RPMI7951 (cell line): ENCODE data around the gene ABCC1. TPM values are rescaled to one million over a fixed set of nuclear protein-coding genes. Genes with fewer than 3 reads are reported as not detected.
"Not testable (repeated sequence)": the region's sequence is repeated elsewhere in the genome, so short reads cannot be mapped to it uniquely, and the experiment has no call there.

Source experiments
- DNase-seq: peaks from one replicate; pipeline ENCODE4 v3.0.0-alpha.2; 2012; ENCODE audit warnings: low read depth
- total RNA-seq: library from RNA; depleted of rRNA; stranded (reverse); fragments of >200 nt; shearing (Covaris generic); gene quantifications from 2 replicates; pipeline ENCODE4 v1.2.3, GENCODE V29; 2014

ABCC1 gene
- total RNA-seq, 1 experiment from 2014 or later = 6.4 TPM

DNA sequence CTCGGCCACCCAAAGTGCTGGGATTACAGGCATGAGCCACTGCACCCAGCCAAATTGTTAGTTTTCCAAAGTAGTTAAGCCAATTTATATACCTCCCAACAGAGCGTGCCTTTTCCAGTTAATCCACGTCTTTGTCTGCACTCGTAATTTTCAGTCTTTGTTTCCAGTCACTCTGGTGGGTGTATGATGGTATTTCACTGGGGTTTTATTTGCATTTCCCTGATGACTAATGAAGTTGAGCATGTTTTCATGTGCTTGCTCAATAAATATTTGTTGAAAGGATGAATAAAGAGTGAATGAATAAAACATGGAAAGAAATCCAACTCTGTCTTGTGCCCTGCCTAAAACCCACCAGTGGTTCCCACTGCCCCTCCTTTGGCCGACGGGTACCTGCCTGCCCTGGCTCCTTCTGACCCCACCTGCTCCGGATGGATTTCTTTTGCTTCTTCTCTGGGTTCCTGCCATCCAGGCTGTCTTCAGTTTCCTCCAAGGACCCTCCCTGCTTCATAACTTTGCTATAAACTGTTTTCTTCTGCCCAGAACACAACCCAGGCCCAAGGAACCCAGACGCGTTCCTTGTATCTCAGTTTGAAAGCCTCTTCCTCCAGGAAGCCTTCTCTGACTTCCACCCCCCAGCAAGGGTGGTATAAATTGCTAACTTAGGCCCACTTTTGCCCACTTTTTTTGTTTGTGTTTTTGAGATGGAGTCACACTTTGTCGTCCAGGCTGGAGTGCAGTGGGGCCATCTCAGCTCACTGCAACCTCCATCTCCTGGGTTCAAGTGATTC, 3.0 kb upstream of the ABCC1 start:
- DNase-seq = peak; percentile 25

DNA sequence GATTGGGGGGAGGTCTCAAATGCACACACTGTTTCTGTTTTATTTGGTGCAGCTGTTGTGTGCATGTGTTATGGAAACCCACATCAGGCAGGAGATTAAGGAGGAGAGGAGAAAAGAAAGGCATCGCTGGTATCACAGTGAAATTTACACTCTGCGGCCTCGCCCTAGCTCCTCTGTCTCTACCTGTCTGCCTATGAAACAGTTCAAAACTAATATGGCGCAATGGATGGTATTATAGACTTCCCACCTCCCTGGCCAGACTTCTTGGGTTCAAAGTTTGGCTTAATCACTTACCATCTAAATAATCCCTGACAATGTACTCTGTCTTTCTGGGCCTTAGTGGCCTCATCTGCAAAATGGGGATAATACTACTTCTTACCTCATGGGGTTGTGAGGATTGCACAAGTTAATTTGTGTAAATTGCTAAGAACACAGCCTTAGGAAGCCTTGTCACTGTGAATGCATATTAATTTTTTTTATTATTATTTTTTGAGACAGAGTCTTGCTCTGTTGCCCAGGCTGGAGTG, 1.4 kb upstream of the ABCC1 start:
- no peak for DNase-seq

DNA sequence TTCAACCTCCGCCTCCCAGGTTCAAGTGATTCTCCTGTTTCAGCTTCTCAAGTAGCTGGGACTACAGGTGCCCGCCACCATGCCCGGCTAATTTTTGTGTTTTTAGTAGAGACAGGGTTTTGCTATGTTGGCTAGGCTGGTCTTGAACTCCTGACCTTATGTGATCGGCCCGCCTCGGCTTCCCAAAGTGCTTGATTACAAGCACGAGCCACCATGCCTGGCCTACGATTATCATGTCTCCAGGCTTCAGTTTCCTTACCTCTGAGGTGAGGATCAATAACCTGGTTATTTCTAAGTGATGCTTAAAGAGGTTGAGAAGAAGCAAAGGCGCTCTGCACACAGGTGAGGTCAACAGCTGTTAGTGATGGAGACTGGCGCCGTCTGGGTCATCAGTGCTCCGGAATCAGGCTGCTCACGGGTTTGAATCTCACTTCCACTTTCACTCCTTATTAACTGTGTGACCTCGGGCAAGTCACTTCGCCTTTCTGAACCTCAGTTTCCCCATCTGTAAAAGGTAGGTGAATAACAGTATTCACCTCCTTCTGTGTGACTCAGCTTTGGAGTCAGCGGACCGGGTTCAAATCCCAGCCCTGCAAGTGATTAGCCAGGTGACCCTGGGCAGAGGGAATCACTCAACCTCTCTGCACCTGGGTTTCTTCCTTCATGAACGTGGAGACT, 745 bp upstream of the ABCC1 start:
- no peak for DNase-seq

DNA sequence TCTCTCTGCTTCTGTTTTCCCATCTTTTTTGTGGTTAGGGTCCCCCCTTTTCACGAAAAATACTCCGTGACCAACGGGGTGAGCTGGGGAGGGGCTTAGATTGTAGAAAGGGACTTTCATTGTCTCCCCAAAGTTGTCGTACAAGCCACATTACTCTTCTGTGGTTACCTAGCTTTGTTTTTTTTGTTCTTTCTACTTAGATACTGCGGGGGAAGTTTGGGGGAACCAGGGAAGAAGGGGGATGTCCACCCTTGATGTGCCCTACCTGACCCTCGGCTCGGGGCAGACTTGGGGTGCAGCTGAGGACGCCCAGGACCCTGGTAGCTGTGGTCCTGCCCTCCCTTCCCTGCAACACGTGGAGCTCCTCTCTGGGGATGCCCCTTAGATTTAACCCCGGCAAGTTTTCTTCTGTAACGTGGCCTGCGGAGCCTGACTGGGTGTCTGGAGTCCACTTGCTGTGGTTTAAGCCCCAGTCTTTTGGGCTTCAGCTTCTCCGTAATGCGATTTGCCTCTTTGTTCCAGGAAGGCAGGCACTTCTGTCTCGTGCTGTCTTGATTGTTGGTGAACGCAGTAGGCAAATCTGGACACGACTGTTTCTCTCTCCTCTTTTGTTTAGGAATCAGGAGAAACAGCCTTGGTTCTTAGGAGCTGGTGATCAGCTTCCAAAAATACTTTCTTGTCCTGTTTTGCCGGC, 892 bp downstream of the ABCC1 start:
- peak; percentile 42 for DNase-seq

DNA sequence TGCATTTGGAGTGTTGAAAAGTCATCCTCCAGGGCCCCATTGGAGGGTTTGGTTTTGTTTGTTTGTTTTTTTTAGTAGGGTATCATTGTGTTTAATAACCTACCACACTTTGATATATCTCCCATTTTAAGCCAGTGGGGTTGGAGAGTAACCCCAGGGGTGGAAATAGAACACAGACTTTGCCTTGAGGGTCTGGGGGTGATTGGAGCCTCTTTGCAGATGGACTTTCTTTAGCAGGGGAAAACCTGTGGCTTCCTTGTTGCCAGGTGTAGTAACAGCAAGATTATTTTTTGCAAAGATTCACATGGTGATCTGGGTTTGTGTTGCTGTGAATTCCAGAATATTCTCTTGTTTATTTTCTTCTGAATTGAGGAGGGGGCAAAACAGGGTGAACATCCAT, 1.5 kb downstream of the ABCC1 start:
- no peak for DNase-seq

DNA sequence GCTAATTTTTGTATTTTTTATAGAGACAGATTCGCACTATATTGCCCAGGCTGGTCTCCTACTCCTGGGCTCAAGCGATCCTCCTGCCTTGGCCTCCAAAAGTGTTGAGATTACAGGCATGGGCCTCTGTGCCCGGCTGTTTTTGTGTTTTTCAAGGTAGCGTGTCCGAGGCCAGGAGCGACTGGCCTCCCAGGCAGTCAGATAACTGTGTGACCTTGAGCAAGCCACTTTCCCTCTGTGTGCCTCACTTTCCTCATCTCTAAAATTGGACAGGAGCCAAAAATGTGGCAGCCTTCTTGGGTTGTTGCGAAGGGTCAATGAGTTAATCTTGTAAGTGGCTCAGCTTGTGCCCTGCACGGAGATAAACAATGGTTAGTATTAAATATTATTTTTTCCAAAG, 2.4 kb downstream of the ABCC1 start:
- DNase-seq = no peak

DNA sequence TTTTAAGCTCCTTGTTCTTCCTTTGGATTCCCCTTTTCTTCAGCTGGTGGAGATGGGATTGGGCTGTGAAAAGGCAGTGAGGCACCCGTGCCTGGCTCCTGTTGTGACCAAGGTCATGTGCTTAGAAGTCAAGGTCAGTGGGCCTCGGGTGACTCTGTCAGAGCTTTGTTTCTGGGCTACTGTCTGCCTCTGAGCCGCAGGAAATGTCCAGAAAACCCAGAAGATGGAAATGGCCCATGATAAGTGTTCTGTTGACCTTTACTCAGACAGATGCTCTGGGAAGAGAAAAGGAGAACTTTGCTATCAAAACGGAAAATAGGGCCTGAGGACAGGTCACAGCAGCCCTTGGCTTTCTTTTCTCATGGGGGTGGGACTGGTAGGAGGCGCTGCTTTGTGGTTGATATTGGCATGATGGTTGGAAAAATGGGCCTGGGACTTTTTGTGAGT, 2.9 kb downstream of the ABCC1 start:
- no peak for DNase-seq

DNA sequence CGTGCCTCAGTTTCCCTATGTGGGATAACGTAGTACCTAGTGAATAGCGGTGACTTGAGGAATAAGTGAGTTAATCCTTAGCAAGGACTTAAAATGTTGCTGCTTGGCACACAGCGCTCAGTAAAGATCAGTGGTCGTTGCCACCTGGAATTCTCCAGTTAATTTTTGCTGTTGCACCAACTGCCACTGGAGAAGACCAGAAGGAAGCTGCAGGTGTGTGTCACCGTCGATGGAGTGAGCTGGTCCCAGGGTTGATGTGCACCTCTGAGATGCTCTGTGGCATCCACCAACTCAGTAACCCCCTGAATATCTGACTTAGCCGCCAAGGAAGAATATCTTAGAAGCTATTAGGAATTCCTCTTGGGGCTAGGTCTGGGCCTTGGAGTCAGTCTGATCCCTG, 4.1 kb downstream of the ABCC1 start:
- no peak for DNase-seq

DNA sequence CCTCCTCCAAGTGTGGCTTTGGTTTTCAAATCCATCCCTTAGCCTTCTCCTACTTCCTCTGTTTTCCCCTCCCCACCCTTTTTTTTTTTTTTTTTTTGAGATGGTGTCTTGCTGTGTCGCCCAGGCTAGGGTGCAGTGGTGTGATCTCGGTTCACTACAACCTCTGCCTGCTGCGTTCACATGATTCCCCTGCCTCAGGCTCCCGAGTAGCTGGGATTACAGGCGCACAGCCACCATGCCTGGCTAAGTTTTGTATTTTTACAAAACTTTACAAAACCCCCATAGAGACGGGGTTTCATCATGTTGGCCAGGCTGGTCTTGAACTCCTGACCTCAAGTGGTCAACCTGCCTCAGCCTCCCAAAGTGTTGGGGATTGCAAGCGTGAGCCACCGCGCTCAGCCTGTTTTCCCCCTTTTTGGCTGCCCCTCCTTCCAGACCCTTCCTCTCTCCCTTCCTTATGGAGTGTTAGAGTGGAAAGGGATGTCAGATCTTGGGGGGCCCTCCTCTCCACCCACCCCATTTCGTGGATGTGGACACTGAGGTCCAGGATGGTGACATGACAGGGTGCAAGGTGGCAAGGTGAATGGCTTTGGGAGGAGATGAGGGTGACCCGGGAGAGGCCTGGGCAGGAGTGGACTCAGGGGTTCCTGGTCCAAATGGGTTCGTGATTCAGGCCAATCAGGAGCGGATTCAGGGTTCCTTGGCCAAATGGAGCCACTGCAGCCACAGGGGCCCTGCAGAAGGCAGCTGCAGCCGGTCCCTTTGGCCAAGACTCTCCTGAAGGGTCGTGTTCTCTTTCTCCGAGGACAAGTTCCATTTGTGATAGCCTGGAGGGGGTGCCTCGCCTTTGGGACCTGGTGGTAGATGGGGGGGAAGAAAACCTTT, 4.8 kb downstream of the ABCC1 start:
- DNase-seq = no peak

DNA sequence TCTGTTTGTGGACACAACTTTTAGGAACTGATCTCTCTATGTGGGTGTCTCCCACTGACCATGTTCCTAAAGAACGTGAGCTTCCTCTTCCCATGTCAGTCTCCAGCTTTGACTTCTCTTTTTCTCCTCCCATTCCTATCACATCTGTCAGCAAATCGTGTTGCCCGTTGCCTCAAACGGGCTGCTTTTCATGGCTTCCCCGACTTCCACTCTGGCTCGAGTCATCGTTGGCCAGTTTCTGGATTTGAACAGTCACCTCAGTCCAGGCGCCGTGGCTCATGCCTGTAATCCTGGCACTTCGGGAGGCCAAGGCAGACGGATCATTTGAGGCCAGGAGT, 5.4 kb downstream of the ABCC1 start:
- no peak for DNase-seq

DNA sequence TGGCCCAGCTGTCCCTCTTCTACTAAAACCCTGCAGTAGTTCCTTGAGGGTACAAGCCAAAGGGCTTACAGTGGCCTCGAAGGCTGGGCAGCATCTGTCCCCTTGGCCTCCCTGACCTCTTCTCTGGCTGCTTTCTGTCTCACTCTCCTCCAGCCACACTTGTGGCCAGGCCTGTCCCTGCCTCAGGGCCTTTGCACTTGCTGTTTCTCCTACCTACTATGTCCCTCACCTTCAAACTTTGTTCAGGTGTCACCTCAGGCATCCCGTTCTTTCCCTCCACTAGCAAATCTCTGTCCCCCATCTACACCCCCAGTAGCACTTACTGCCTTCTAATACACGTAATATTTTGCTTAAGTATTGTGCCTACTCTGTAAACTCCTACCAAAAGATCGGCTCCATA, 6.0 kb downstream of the ABCC1 start:
- DNase-seq = no peak

DNA sequence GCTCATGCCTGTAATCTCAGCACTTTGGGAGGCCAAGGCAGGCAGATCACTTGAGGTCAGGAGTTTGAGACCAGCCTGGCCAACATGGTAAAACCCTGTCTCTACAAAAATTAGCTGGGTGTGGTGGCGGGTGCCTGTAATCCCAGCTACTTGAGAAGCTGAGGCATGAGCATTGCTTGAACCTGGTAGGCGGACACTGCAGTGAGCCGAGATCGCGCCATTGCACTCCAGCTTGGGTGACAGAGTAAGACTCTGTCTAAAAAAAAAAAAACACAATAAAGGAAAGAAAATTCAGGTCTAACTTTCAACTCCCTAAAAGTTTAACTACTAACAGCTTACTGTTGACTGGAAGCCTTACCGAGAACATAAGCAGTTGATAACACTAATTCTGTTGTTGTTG, 6.7 kb downstream of the ABCC1 start:
- not testable (repeated sequence) for DNase-seq

DNA sequence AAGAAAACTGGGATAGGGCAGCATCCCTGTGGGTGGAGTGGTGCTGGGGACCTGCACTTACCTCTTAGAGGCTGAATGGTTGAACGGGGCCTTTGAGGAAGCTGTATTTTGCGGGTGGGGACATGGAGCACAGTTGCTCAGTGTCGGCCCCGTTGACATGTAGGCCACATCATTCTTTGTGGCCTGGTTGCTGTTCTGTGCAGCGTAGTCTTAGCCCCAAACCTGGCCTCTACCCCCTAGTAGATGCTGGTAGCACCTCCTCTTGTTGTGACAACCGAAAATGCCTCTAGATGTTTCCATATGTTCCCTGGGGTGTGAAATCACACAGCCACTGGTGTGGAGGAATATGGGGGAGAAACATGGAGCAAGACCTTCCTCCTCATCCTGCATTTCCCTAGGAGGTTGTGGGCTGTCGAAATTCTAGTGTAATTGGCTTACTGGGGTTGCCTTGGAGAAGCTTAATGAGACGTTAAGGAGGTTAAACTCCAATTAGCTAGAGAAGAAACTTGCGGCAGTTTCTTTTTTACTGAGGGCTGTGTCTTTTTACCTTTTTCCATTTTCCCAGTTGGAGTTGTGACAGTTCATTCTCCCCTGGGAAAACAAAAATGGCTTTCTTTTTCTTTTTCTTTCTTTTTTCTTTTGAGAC, 9.4 kb downstream of the ABCC1 start:
- no peak for DNase-seq

DNA sequence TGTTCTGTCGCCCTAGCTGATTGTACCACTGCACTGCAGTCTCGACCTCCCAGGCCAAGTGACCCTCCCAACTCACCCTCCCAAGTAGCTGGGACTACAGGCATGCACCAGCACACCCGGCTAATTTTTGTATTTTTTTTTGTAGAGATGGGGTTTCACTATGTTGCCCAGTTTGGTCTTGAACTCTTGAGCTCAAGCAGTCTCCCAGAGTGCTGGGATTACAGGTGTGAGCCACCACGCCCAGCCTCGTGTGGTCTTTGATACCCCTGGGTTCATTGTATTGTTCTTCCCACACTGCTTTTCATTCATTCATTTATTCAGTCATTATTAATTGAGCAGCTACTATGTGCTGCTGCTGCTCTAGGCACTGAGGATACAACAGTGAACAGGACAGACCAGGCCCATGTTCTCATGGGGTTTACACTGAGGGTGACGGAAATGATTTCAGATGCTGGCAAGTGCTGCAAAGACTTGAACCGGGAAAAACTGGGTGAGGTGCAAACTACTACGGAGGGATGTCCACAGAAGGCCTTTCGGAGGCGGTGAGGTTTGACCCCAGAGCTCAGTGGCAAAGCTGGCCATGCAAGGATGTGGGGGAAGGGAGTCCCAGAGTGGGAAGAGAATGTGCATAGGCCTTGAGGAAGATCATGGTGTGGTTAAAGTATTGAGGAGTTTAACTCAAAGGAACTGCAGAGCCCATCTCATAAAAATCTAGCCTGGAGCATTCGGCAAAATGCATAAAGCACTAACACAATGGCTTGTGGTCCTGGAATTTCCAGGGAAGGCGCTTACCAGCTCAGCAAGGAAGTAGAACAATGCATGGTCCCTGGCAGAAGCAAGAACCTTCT, 10.9 kb downstream of the ABCC1 start:
- DNase-seq = no peak

DNA sequence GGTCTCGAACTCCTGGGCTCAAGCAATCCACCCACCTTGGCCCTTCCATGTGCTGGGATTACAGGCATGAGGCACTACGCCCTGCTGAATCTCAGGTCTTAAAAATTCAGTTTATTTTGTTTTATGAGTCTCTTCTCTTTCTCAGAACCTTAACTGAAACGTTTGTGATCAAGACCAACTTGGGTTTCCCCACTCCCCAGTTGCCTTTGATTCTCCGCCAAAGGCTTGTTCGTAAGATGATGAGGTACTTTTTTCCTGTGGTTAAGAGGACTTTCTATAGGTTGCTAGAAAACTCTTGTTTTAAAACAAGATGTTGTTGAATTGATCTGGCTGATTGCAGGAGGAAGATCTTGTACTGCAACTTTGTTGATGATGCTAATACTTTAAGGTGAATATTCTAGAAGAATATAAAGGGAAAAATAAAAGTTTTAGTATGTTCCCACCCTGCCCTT, 11.7 kb downstream of the ABCC1 start:
- no peak for DNase-seq

DNA sequence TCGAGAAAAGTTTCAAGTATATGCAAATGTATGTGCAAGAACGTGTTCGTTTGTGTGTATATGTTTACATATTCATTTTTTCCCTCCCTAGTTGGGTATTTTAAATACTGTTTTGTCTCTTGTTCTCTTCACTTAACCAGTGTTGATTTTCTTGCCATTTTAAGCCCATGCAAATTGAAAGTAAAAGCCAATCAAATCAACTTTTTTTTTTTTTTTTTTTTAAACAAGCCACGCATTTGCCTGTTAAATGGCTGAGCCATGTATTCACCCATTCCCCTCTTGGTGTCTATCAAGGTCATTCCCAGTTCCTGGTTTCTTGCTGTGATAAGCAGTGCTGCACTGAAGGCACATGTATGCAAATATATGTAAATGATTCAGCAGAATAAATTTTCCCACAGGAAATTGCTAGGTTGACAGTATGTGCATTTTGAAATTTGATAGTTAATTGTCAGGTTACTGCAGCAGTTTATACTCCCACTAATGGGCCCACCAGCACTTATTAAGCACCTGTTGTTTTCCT, 12.2 kb downstream of the ABCC1 start:
- no peak for DNase-seq

DNA sequence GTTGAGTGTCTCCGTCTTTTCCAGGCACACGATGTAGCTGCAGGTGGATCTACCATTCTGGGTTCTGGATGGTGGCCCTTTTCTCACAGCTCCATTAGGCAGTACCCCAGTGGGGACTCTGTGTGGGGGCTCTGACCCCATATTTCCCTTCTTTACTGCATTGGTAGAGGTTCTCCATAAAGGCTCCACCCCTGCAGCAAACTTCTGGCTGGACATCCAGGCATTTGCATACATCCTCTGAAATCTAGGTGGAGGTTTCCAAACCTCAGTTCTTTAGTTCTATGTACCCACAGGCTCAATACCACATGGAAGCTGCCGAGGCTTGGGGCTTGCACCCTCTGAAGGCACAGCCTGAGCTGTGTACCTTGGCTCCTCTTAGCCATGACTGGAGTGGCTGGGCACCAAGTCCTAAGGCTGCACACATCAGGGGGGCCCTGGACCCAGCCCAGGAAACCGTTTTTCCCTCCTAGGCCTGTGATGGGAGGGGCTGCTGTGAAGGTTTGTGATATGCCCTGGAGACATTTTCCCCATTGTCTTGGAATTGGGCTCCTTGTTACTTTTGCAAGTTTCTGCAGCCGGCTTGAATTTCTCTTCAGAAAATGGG, 14.0 kb downstream of the ABCC1 start:
- peak; percentile 10 for DNase-seq

DNA sequence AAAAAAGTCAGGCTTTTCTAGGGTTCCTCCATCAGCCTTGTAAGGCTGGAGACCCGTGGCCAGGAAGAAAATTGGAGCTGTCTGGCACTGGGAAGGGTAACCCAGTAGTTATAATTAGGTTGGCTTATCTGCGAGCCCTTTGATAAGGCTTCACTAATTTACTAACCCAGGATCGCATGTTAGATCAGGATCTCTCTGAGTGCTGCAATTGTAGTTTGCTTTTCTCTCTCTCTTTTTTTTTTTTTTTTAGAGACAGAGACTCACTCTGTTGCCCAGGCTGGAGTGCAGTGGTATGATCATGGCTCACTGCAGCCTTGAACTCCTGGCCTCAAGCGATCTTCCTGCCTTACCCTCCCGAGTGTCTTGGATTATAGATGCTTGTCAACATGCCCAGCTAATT, 17.0 kb downstream of the ABCC1 start:
- no peak for DNase-seq

DNA sequence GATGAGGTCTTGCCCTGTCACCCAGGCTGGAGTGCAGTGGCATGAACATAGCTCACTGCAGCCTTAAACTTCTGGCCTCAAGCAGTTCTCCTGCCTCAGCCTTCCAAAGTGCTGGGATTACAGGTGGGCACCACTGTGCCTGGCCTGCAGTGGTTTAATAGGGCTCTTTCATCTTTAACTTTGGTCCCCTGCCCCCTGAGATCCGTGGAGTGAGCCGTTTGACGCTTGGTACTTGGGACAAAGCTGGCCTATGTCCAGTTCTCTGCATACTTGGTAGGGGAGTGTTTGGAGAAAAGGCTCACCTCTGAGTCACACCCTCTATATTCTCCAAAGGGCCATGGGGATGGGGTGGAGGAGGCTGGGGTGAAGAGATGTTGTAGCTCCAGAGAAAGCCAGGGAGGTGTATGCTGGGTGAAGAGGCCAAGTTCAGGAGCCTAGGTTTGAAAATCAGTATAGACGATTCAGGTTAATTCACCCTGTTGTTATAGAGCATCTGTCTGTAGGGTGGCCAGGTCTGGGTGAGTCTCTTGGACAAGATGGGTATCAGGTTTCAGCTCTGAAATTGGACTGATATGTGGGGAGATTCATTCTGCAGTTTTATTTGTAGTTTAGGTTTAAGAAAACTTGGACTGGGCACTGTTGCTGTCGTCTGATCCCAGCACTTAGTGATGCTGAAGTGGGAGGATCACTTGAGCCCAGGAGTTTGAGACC, 17.6 kb downstream of the ABCC1 start:
- DNase-seq = peak; percentile 73
